Mucosa of descending colon (tissue), 3 donors: ENCODE results near the gene RTN4. TPM values are rescaled to one million over a fixed set of nuclear protein-coding genes. Genes with fewer than 3 reads are reported as not detected.

Experiments
- ATAC-seq: fragments of 200-7000 bp; cut with Tn5 transposase; one replicate; pipeline ENCODE4 v1.9.1; 2020; ENCODE audit warnings: mild to moderate bottlenecking, moderate library complexity
- DNase-seq, 3 donors: peaks; one replicate each; pipeline ENCODE4 v3.0.0-alpha.2; 2020
- H3K36me3 ChIP-seq: fragments of 200-600 bp; one replicate; pipeline ENCODE4 v1.8.0; 2021; ENCODE audit warnings: low read depth, mild to moderate bottlenecking
- H3K4me1 ChIP-seq: fragments of 200-600 bp; one replicate; pipeline ENCODE4 v1.8.0; 2021; ENCODE audit warnings: low read depth, mild to moderate bottlenecking
- H3K4me3 ChIP-seq: fragments of 200-600 bp; one replicate; pipeline ENCODE4 v1.8.0; 2021; ENCODE audit warnings: mild to moderate bottlenecking
- H3K9me3 ChIP-seq: fragments of 200-600 bp; one replicate; pipeline ENCODE4 v1.8.0; 2021; ENCODE audit warnings: mild to moderate bottlenecking
- intact Hi-C, 2 donors: fragments of 100-400 bp; cut with DNase I in 1 of 2; cut with micrococcal nuclease in 1 of 2; formaldehyde crosslinking; loops; one replicate each; pipeline versions ENCODE4 v1.11.0 to v1.11.1; 2022; cut with DNase I, micrococcal nuclease
- total RNA-seq, 3 donors: library from RNA; stranded (reverse); fragmentation: NEBNext Ultra II Directional in 2 of 3; extraction: Animal tissue kit (Norgen Biotek cat#: 25700) in 2 of 3; gene quantifications; one replicate each; pipeline versions ENCODE4 v1.2.1 to v1.2.4, GENCODE V29; 2021 to 2023
- TF ChIP-seq, protein P1 (sequence below): fragments of 200-600 bp; IDR thresholded peaks from one replicate; pipeline ENCODE4 v1.8.0; 2022; ENCODE audit warnings: antibody characterized with exemption, mild to moderate bottlenecking
- donor health status: DM: no; HTN: no; CAD: no; lungs with moderate emphysema.
- donor health status: DM: no; HTN: no; CAD: no.
- donor health status: DM: no; HTN: yes; CAD: no.

Gene RTN4
- total RNA-seq, 3 donors from 2014 or later: 219 to 278 (median 224) TPM

DNA sequence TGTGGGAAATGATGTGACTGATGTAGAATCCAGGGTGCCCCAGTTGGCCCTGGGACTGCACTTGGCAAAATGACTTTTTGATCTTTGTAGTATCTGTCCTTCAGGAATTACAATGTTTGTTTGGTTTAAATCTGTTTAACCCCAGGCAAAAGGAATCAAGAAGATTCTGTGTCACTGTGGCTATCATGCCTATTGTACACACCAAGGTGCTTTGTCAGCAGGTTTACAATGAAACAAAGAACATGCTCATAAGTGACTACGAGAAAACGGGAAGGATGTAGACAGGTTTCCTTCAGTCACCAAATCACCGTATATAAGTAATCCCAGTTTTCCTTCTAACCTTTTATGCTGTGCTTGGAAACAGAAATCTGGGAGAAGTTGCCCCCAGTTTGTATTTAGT is 109.5 kb downstream of the RTN4 start:
- DNase-seq (no peak), ATAC-seq (no peak)
- TF ChIP-seq, protein P1, sequence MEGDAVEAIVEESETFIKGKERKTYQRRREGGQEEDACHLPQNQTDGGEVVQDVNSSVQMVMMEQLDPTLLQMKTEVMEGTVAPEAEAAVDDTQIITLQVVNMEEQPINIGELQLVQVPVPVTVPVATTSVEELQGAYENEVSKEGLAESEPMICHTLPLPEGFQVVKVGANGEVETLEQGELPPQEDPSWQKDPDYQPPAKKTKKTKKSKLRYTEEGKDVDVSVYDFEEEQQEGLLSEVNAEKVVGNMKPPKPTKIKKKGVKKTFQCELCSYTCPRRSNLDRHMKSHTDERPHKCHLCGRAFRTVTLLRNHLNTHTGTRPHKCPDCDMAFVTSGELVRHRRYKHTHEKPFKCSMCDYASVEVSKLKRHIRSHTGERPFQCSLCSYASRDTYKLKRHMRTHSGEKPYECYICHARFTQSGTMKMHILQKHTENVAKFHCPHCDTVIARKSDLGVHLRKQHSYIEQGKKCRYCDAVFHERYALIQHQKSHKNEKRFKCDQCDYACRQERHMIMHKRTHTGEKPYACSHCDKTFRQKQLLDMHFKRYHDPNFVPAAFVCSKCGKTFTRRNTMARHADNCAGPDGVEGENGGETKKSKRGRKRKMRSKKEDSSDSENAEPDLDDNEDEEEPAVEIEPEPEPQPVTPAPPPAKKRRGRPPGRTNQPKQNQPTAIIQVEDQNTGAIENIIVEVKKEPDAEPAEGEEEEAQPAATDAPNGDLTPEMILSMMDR: no peak
- intact Hi-C loops: no loop called here
- no peaks in the 10 kb centered on the region for H3K36me3 ChIP-seq
- H3K4me1 ChIP-seq: no peaks in the 10 kb centered on the region
- peaks cover 3% of the 10 kb centered on the region for H3K9me3 ChIP-seq
- no peak overlapping the region for H3K4me3 ChIP-seq

DNA sequence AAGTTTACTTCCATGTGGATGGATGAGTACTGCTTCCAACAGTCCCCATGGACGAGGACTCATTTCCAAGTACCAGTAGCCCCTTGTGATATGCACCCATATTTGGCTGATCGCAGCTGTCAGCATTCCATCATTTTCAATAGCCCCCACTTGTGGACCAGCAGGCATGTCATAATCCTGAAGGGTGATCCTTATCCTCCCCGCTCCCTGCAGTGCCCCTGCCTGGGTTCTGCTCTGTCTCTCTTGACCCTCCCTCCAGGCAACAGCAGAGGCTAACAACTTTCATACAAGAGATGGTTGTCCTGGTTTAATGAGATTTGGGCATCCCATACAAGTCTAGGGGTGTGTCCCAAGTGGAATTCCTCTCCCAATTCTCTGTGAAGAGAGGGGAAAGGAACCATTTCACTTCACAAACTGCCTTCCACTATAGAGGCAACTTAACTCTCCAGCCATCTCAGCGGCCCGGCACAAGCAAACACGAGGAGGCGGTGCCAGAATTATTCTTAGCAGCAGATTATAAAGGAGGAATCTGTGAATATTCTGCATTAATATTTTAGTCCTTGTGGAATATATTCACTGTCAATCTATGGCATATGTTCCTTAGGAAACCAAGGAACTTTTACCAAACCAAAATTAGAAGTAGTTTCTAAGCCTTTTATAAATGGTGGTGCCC is 110.7 kb downstream of the RTN4 start:
- H3K36me3 ChIP-seq: no peaks in the 10 kb centered on the region
- H3K9me3 ChIP-seq: peaks cover 3% of the 10 kb centered on the region
- TF ChIP-seq, protein P1: no peak
- no peak for ATAC-seq
- no peaks in the 10 kb centered on the region for H3K4me1 ChIP-seq
- DNase-seq: no peak
- intact Hi-C loops: no loop called here
- H3K4me3 ChIP-seq: no peak overlapping the region

DNA sequence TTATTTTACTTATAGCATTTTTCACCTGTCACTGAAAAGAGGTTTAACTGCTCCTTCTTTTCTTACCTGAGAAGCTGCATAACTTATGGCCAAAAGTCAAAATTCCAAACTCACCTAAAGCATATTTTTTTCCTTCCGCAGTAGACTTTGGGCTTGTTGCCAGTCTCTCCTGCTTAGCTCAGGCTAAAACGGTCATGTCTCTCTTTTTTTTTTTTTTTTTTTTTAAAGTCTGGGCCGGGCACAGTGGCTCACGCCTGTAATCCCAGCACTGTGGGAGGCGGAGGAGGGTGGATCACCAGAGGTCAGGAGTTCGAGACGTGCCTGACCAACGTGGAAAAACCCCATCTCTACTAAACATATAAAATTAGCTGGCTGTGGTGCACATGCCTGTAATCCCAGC is 113.5 kb downstream of the RTN4 start:
- TF ChIP-seq, protein P1: no peak
- Histone ChIP-seq H3K4me3 (no peak overlapping the region), H3K36me3 (no peaks in the 10 kb centered on the region), H3K9me3 (peaks cover 3% of the 10 kb centered on the region), H3K4me1 (no peaks in the 10 kb centered on the region)
- DNase-seq (no peak), ATAC-seq (no peak)
- intact Hi-C loops: no loop called here

DNA sequence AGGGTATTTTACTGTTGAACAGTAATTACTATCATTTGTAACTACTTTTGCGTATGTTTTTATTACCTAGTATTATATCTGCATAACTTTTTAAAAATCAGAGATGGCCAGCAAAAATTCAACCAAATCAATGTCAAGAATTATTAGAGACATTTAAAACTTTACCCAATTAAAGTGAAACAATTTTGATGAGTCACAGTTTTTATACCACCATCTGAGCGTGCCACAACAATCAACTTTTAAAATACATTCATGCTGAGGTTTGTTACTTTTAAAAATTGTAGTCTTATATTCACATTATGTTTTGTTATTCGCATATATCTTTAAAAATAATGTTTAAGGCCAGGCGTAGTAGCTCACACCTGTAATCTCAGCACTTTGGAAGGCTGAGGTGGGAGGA is 114.9 kb downstream of the RTN4 start:
- ATAC-seq: no peak
- Histone ChIP-seq H3K9me3 (peaks cover 3% of the 10 kb centered on the region), H3K36me3 (no peaks in the 10 kb centered on the region), H3K4me1 (no peaks in the 10 kb centered on the region), H3K4me3 (no peak overlapping the region)
- TF ChIP-seq, protein P1: no peak
- intact Hi-C loops: no loop called here
- DNase-seq: no peak

DNA sequence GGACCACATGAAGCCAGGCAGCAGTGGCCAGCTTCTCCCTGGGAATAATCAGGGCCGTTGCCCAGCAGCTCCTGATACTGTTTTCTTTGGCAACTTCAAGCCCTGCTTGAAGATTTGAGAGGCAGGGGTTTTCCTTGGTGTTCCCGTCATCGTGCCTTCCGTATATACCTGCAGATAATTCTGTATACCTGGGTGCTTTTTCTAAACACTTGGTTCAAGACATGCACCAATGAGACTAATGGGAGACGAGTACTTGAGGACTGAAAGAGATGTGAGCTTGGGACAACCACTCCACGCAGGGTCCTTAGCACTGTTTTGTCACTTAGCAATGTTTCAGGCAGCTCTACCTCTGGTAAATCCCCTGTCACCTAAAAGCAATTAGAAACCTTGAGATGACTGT is 118.8 kb downstream of the RTN4 start:
- ATAC-seq (no peak), DNase-seq (no peak)
- H3K36me3 ChIP-seq: no peaks in the 10 kb centered on the region
- intact Hi-C loops: no loop called here
- H3K4me1 ChIP-seq: no peaks in the 10 kb centered on the region
- H3K4me3 ChIP-seq: no peak overlapping the region
- H3K9me3 ChIP-seq: no peaks in the 10 kb centered on the region
- TF ChIP-seq, protein P1: no peak

DNA sequence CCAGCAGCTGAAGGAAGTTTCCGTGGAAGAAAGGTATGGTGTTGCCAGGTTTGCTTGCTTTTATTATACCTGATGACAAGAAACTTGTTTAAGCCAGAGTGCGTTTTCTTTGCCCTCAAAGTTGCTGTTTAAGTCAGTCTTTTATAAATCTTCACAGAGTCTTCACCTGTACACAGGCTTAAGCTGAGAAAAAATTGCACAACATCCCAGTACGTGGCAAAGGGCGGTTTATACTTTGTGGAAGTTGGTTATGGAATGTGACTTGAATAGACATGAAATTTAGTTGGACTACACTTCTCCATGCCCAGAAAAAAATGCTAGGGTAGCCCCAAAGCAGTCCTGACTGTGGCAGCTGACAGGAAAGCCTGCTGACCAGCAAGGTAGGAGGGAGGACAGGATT is 121.5 kb downstream of the RTN4 start:
- intact Hi-C loops: no loop called here
- TF ChIP-seq, protein P1: no peak

More for the DNA sequence above, 121.5 kb downstream of the RTN4 start:
- DNase-seq (no peak), ATAC-seq (no peak)
- H3K9me3 ChIP-seq: no peaks in the 10 kb centered on the region
- H3K4me1 ChIP-seq: no peaks in the 10 kb centered on the region
- H3K36me3 ChIP-seq: no peaks in the 10 kb centered on the region
- no peak overlapping the region for H3K4me3 ChIP-seq
